Stimulated activated CD4-positive, alpha-beta T cell treated with anti-CD3 and anti-CD28 coated beads, Interleukin-4, amount 100 ng/mL, for 1 hour (primary cell): Measurements from ENCODE around the gene SPP1.
"Not testable (repeated sequence)": the region's sequence is repeated elsewhere in the genome, so short reads cannot be mapped to it uniquely, and the experiment has no call there.

ENCODE experiments used
- DNase-seq: peaks from one replicate; pipeline ENCODE4 v3.0.0-alpha.2; 2020

Gene SPP1

GRCh38 chr4:87995435-87995834 is 19.9 kb downstream of the SPP1 start:
- no peak for DNase-seq

DNA sequence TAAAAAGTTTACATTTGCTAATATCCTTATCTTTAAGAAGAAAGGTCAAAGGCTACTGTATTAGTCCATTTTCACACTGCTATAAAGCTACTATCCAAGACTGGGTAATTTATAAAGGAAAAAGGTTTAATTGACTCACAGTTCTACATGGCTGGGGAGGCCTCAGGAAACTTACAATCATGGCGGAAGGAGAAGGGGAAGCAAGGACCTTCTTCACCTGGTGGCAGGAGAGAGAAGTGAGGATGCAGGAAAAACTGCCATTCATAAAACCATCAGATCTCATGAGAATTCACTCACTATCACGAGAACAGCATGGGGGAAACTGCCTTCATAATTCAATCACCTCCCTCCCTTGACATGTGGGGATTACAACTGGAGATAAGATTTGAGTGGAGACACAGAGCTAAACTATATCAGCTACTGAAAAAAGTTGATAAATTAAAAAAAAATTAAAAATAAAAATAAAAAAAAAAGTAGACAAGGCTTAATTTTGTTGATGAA is 23.7 kb downstream of the SPP1 start:
- DNase-seq: not testable (repeated sequence)

GRCh38 chr4:88001871-88002270 is 26.4 kb downstream of the SPP1 start:
- no peak for DNase-seq

DNA sequence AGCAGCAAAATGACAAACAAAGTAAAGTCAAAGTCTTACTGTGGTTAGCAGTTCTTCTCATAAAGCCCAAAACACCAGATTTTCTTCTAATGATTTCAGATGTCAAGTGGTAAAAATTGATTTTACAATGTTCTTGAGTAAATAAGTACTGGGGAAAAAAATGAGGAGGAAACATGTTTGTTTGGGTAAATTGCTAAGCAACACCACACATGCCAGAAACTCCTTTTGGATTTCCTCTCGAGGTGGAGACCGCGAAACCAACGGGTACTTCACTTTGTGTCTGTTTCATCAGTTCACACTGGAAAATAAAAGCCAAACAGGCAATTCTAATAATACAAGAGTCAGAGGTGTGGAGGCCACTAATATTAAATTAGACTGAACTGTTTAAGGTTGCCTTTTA is 27.3 kb downstream of the SPP1 start:
- DNase-seq: no peak

GRCh38 chr4:88003261-88003660 is 27.7 kb downstream of the SPP1 start:
- DNase-seq: no peak

- DNase-seq: no peak
Observed at GRCh38 chr4:88005076-88005475, 29.6 kb downstream of the SPP1 start.

DNA sequence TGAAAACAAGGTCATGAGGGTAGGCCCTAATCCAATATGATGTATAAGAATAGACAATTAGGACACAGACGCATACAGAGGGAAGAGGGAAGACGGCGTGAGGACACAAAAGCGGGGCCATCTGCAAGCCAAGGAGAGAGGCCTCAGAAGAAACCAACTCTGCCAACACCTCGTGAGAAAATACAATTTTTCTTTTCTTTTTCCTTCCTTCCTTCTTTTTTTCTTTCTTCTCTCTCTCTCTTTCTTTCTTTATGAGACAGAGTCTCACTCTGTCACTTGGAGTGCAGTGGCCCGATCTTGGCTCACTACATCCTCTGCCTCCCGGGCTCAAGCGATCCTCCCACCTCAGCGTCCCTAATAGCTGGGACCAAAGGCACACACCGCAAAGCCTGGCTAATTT is 30.4 kb downstream of the SPP1 start:
- DNase-seq: no peak

DNA sequence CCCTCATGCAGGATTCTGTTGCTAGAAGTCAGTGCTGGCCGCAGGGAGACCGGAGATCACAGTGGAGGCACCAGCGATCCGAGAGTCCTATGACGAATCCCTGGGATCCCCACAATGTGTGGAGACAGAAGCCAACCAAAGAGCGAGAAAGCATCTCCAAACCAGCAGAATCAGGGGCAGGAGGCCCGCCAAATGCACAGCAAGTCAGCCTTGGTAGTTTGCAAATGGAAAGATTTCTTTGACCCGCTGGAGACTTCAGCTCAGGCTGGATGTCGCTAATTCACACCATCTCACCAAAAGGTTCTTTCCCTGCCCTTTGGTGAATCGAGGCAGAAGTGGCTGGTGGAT is 31.4 kb downstream of the SPP1 start:
- DNase-seq: no peak

- peak; percentile 85 for DNase-seq
Observed at GRCh38 chr4:88007304-88008121, 32.0 kb downstream of the SPP1 start, which contains the start of gene PKD2. Gene PKD2, plus strand, starts transcription at chr4:88007635. Its CDS starts 99 bp downstream, at chr4:88007734.

DNA sequence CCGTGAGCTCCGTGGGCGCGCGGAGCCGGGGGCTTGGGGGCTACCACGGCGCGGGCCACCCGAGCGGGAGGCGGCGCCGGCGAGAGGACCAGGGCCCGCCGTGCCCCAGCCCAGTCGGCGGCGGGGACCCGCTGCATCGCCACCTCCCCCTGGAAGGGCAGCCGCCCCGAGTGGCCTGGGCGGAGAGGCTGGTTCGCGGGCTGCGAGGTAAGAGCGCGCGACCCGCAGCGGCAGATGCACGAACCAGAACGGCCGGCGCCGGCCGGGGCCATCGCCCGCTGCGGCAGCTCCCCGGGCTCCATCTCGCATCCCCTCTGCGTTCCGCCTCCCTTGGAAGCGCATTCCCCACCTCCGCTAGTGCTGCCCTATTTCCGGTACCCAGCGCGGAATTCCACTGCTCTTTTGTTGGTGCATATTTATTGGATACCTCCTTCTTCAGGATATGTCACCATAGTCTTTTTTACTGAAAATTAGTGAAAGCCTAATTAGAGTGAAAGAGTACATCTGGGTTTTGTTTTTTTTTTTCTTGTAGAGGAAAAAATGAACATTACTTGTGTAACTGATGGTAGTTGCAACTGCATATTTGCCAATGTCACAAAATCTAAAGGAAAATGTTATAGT is 32.7 kb downstream of the SPP1 start:
- DNase-seq: peak; percentile 21

DNA sequence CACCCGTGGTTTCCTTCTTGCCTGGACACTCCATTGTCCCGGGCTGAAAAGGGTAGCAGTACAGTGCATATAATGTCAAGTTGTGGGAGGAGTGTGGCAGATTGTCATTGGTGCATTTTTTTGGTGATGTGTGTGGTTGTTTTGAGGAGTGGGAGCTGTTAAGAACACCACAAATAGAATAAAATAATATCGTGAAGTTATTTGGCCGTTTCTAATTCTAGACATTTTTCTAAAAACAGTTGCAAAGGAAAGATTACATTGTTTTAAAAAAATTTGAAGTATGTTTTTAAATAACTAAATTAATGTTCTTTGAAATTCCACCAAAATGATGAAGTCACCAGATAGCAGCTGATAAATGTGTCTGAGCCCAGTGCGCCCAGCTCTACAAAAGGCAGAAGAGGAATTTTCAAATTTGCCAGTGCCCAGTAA is 33.2 kb downstream of the SPP1 start:
- DNase-seq: no peak

GRCh38 chr4:88009871-88010270 is 34.4 kb downstream of the SPP1 start:
- DNase-seq: no peak

GRCh38 chr4:88010966-88011365 is 35.5 kb downstream of the SPP1 start:
- no peak for DNase-seq

- no peak for DNase-seq
Observed at GRCh38 chr4:88012647-88013046, 37.1 kb downstream of the SPP1 start.

- no peak for DNase-seq
Observed at GRCh38 chr4:88014386-88014905, 38.9 kb downstream of the SPP1 start.

- DNase-seq: no peak
Observed at GRCh38 chr4:88015659-88016295, 40.3 kb downstream of the SPP1 start.

DNA sequence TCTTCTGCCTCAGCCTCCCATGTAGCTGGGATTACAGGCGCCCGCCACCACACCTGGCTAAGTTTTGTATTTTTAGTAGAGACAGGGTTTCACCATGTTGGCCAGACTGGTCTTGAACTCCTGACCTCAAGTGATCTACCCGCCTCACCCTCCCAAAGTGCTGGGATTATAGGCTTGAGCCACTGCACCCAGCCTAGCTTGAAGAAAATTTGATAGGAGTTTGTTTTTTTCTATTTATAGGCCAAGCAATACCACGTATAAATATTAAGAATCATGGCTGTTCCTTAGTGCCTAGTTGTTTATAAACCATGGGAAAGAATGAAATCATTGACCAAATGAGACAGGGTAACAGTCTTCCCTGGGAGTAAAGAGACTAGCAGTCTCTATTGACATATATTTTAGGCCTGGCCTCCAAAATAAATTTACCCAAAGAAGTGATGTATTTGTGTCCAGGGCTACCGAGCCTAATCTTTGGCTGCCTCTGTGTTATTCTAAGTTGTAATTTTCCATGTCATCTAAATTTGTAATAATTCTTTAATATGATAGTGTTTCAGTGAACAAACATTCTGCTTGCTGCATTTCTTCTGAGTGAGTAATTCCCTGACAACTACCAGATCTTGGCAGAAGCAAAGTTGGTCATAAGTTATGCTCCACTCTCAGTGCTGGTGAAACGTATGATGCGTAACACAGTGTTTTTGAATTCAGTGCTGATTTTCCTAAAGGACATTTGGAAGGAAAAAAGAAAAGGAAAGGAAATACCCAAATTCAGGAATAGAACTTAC is 42.2 kb downstream of the SPP1 start:
- DNase-seq: no peak

GRCh38 chr4:88018466-88018865 is 43.0 kb downstream of the SPP1 start:
- no peak for DNase-seq

DNA sequence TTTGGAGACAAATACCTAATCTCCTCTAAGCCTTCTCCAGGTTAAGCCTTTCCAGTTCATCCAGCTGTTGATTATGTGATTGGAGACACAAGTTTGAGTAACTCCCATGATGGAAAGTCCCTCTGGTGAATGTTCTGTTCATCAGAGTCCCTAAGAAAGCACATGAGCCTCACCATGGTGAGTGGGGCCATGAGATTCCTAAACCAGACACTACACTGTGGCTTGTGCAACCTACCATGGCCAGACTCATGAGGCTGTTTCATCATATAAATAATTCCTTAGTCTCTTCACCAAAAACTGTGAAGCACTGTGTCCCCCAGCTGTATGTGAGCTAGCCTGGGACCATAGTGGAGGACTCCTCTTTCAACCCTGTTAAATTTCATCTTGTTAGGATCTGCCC is 46.3 kb downstream of the SPP1 start:
- DNase-seq: no peak

DNA sequence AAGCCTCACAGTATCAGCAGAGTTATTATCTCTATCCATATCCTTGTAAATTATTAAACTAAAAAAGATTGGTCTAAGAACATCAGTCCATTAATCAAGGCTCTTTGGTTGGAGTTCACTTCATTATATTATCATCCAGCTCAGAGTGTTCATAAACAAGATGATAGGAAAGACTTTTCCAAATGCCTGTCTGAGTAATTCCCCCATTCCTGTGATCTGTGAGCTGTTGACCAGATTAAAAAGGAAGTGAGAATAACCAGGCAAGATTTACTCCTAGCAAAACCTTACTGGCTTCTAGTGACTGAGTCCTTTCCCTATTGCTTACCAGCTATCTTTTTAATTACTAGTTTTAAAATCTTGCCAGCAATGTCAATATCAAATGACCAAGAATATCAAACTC is 46.8 kb downstream of the SPP1 start:
- DNase-seq: no peak

DNA sequence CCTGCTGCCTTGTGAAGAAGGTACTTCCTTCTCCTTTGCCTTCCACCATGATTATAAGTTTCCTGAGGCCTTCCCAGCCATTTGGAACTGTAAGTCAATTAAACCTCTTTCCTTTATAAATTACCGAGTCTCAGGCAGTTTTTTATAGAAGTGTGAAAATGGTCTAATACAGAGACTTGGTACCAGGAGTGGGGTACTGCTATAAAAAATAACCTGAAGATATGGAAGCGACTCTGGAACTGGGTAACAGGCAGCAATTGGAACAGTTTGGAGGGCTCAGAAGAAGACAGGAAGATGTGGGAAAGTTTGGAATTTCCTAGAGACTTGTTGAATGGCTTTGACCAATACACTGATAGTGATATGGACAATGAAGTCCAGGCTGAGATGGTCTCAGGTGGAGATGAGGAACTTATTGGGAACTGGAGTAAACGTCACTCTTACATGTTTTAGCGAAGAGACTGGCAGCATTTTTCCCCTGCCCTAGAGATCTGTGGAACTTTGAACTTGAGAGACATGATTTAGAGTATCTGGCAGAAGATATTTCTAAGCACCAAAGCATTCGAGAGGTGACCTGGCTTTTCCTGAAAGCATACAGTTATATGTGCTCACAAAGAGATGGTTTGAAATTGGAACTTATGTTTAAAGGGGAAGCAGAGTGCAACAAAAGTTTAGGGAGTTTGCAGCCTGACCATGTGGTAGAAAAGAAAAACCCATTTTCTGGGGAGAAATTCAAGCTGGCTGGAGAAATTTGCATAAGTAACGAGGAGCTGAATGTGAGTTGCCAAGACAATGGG is 50.6 kb downstream of the SPP1 start:
- not testable (repeated sequence) for DNase-seq
